T-helper 17 cell (primary cell): ENCODE data around the gene DDX23. TPM values are rescaled to one million over a fixed set of nuclear protein-coding genes. Genes with fewer than 3 reads are reported as not detected.
"Not testable (repeated sequence)": the region's sequence is repeated elsewhere in the genome, so short reads cannot be mapped to it uniquely, and the experiment has no call there.

Experiments
- ATAC-seq: fragments of 150-1000 bp; cut with Tn5 transposase; 2 replicates; pipeline ENCODE4 v1.10.0; 2021; ENCODE audit warnings: mild to moderate bottlenecking, moderate library complexity
- DNase-seq, 3 donors: peaks; one replicate each; pipeline versions ENCODE4 v3.0.0 to v3.0.0-alpha.2; 2020 to 2021
- H3K9me3 ChIP-seq: one replicate; pipeline ENCODE4 v1.7.0; 2013; ENCODE audit warnings: low read length, mild to moderate bottlenecking; ENCODE audit not compliant: control insufficient read depth, poor library complexity, severe bottlenecking
- H3K27ac Mint-ChIP-seq: one replicate; pipeline ENCODE4 v1.8.0; 2022; ENCODE audit warnings: mild to moderate bottlenecking, moderate library complexity, mixed read lengths
- H3K27me3 Mint-ChIP-seq: one replicate; pipeline ENCODE4 v1.8.0; 2022; ENCODE audit warnings: mixed read lengths
- H3K36me3 Mint-ChIP-seq: one replicate; pipeline ENCODE4 v1.8.0; 2022; ENCODE audit warnings: low read depth, mixed read lengths
- H3K4me1 Mint-ChIP-seq: one replicate; pipeline ENCODE4 v1.8.0; 2022; ENCODE audit warnings: mild to moderate bottlenecking, mixed read lengths
- H3K4me3 Mint-ChIP-seq: one replicate; pipeline ENCODE4 v1.8.0; 2022; ENCODE audit warnings: mild to moderate bottlenecking, moderate library complexity, mixed read lengths
- total RNA-seq, 4 donors: library from RNA in 2 of 4; stranded (reverse) in 2 of 4; gene quantifications; one replicate each; pipeline ENCODE4 v1.2.3 and lab custom pipeline; 2022 to 2026

DDX23 gene
- total RNA-seq, 2 donors from 2014 or later, result 61.7 to 76.3 TPM

DNA sequence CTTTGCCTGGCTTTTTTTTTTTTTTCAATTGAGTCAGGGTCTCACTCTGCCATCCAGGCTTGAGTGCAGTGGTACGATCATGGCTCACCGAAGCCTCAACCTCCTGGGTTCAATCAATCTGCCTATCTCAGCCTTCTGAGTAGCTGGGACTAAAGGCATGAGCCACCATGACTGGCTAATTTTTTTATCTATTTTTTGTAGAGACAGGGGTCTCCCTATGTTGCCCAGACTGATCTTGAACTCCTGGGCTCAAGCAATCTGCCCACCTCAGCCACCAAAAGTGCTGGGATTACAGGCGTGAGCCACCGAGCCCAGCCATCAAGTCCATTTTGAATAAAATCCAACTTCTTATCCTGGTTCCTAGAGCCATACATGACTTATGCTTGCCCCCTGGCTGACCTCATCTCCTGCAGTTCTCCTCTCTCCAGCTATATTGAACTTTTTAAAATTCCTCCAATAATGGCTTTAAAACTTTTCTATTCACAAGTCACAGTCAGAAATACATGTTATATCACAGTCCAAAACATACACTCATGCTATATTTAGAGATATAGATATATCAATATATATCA lies 24.1 kb upstream of the DDX23 start:
- H3K27ac Mint-ChIP-seq, result no peak overlapping the region
- no peak for ATAC-seq
- DNase-seq, result no peak
- H3K9me3 ChIP-seq, result no peaks in the 10 kb centered on the region
- H3K4me1 Mint-ChIP-seq, result peaks cover 6% of the 10 kb centered on the region
- H3K36me3 Mint-ChIP-seq, result peaks cover 4% of the 10 kb centered on the region
- no peak overlapping the region for H3K4me3 Mint-ChIP-seq
- peaks cover 26% of the 10 kb centered on the region for H3K27me3 Mint-ChIP-seq

DNA sequence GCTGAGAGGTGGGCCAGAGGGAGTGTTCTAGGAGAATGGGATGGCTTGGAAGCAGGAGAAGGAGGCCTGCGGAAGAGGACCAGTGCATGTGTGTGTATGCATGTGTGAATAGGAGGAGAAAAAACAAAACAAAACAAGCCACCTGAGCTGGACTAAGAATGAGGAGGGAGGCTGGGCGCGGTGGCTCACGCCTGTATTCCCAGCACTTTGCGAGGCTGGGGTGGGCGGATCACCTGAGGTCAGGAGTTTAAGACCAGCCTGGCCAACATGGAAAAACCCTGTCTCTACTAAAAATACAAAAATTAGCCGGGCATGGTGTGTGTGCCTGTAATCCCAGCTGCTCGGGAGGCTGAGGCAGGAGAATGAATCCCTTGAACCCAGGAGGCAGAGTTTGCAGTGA lies 21.6 kb upstream of the DDX23 start:
- DNase-seq, result not testable (repeated sequence)

DNA sequence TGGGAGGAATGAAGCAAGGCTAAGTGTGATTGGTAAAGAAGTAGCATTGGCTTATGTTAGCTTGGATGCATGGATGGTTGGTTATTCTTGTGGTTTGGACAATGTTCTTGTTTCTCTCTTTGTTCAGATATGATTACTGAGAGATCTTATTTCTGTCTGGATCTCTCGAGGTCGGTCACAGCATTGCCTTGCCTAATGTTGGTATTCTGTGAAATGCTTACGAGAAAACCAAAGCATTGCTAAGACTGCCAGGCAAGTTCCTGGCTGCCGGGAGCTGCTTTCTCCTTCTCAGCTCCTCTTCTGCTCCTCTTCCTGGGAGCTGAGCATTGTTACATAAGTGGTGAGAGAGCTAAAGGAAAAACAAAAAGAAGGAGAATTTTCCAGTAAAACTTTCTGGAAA lies 21.1 kb upstream of the DDX23 start:
- H3K27me3 Mint-ChIP-seq, result peaks cover 6% of the 10 kb centered on the region
- ATAC-seq, result no peak
- no peak overlapping the region for H3K4me3 Mint-ChIP-seq

More for the DNA sequence above, 21.6 kb upstream of the DDX23 start:
- H3K27me3 Mint-ChIP-seq, result peaks cover 10% of the 10 kb centered on the region
- peak overlapping the region; percentile 62 for H3K27ac Mint-ChIP-seq
- not testable (repeated sequence) for H3K36me3 Mint-ChIP-seq, ATAC-seq, H3K9me3 ChIP-seq, H3K4me3 Mint-ChIP-seq, H3K4me1 Mint-ChIP-seq

DNA sequence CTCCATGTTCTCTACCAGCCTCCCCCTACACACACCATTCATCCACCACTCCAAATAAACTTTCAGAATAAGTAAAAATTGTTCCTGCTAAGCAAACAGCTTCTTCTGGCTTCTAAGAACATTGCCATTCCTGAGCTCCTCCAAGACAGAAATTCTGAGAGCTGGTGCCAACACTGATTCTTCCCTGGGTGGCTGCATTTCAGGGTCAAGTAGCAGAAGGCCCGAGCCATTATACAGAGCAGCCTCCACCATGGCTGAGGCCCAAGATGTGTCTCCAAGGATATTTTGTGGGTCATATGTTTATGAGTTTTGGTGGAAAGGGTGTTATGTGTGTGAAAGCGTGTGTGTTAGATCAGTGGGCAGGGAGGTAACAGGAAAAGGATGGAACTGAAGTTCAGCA lies 17.2 kb upstream of the DDX23 start:
- no peaks in the 10 kb centered on the region for H3K9me3 ChIP-seq
- no peak for DNase-seq
- Mint-ChIP-seq H3K36me3 (no peaks in the 10 kb centered on the region), H3K27me3 (peaks cover 7% of the 10 kb centered on the region), H3K27ac (peak overlapping the region; percentile 59), H3K4me1 (peaks cover 24% of the 10 kb centered on the region), H3K4me3 (no peak overlapping the region)
- no peak for ATAC-seq

More for the DNA sequence above, 21.1 kb upstream of the DDX23 start:
- Mint-ChIP-seq H3K27ac (peak overlapping the region; percentile 62), H3K36me3 (no peaks in the 10 kb centered on the region), H3K4me1 (peaks cover 8% of the 10 kb centered on the region)
- DNase-seq, result no peak
- no peaks in the 10 kb centered on the region for H3K9me3 ChIP-seq

DNA sequence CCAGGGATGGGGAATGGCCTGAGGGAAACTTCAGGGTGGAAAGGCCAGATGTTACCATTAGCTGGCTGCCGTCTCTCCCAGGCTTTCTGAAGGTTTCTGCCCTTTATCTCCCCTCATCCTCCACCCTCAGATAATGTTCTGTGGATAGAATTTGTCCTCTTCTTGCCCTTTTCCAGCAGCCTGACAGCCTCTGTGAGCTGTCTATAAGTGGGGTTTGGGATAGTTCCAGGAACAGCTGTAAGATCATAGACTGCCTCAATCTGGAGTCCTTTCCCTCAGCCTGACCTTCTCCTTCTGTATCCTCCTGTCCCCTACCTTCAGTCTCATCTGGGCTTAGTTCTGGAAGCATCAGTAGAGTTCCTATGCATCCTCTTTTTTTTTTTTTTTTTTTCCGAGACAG lies 16.5 kb upstream of the DDX23 start:
- H3K4me3 Mint-ChIP-seq, result no peak overlapping the region
- ATAC-seq, result no peak
- H3K4me1 Mint-ChIP-seq, result peaks cover 28% of the 10 kb centered on the region
- no peaks in the 10 kb centered on the region for H3K36me3 Mint-ChIP-seq
- peaks cover 12% of the 10 kb centered on the region for H3K27me3 Mint-ChIP-seq
- no peak for DNase-seq
- no peaks in the 10 kb centered on the region for H3K9me3 ChIP-seq
- H3K27ac Mint-ChIP-seq, result no peak overlapping the region

DNA sequence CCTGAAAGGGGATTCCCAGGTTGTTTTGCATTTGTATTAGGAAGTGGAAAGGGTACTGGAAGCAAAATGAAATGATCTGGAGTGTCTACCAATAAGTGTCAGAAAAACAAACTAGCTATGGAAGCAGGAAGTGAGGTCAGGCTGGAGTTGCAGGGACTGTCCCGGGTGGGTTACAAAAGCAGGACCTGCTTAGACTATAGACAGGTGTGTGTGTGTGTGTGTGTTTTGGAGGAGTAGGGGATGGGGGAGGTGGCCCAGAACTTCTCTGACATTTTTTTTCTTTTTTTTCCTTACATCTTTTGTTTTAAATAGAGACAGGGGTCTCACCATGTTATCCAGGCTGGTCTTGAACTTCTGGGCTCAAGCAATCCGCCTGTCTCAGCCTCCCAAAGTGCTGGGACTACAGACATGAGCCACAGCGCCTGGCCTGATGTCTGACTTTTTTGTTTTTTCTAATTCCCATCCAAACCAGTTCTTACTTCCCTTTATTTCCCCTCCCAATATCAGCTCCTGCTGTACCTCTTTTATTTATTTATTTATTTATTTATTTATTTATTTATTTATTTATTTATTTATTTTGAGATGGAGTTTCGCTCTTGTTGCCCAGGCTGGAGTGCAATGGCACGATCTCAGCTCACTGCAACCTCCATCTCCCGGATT lies 14.2 kb upstream of the DDX23 start:
- DNase-seq, result no peak
- H3K36me3 Mint-ChIP-seq, result no peaks in the 10 kb centered on the region
- no peak for ATAC-seq
- peaks cover 22% of the 10 kb centered on the region for H3K4me1 Mint-ChIP-seq
- H3K9me3 ChIP-seq, result no peaks in the 10 kb centered on the region
- H3K4me3 Mint-ChIP-seq, result peak overlapping the region; percentile 96
- peak overlapping the region; percentile 97 for H3K27ac Mint-ChIP-seq
- peaks cover 25% of the 10 kb centered on the region for H3K27me3 Mint-ChIP-seq

DNA sequence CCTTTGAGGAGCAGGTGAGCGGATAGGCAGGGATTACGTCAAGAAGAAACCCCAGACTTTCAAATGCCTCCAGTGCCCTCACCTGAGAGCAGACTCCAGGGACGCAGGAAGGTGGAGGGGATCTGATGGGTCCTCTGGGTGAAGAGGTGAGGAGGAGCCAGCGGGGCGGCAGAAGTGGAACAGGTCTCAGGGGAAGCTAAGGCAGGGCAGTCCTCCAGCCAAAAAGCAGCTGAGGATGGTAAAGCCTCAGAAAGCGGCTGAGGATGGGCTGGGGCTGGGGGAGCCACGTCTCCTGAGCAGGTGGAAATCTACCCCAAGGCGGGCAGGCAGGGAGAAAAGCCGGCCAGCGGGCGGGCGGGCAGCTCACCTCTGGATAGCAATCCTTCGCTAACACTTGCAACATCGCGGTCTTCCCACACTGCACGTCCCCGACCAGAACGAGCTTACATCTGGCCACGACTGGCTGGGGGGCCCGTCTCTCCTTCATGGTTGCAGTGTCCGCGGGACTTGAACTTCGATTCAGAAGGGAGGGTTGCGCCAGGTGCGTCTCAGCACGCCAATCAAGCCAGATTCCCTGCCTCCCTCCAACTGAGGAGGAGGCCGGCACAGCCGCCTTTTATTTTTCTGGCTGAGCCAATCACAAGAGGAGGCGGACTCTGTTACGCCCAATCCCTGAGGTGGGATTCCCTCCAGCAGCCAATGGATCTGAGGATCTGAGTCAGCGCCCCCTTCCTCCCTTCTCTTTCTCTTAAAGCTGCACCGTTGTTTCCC lies 13.5 kb upstream of the DDX23 start, which contains the start of gene RND1:
RND1 (minus strand) TSS at position 590 of the 771 bp plus-strand sequence; CDS start at position 487, 103 bp downstream.
- DNase-seq (peak; percentile 67 to 80 (median 69)), ATAC-seq (peak; percentile 95)
- peak within 1 kb of the TSS; percentile 96 for H3K4me3 Mint-ChIP-seq
- H3K27me3 Mint-ChIP-seq, result peaks cover 25% of the 10 kb centered on the region
- no peaks in the 10 kb centered on the region for H3K9me3 ChIP-seq
- H3K27ac Mint-ChIP-seq, result peak within 1 kb of the TSS; percentile 97
- peaks cover 22% of the 10 kb centered on the region for H3K4me1 Mint-ChIP-seq
- H3K36me3 Mint-ChIP-seq, result no peaks in the 10 kb centered on the region

DNA sequence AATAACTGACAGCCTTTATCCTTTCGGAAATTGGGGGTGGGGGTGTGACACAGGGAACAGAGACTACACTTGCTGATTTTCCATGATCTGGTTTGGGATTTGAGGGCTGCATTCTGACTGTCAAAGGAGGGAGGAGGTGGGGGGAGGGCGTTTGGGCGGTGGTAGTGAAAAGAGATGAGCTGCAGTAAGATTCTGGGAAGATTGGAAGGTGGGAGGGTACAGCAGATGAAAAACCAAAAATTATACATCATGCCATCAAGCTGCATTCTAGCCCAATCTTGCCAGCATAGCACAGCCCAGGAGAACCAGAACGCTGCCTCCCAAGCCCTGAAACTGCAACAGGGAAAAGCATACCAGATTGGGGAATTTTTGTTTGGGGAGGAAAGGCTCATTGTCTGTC lies 11.3 kb upstream of the DDX23 start:
- Mint-ChIP-seq H3K27ac (no peak overlapping the region), H3K4me3 (no peak overlapping the region), H3K4me1 (peaks cover 19% of the 10 kb centered on the region), H3K36me3 (no peaks in the 10 kb centered on the region), H3K27me3 (peaks cover 25% of the 10 kb centered on the region)
- no peak for ATAC-seq
- no peak for DNase-seq
- no peaks in the 10 kb centered on the region for H3K9me3 ChIP-seq

DNA sequence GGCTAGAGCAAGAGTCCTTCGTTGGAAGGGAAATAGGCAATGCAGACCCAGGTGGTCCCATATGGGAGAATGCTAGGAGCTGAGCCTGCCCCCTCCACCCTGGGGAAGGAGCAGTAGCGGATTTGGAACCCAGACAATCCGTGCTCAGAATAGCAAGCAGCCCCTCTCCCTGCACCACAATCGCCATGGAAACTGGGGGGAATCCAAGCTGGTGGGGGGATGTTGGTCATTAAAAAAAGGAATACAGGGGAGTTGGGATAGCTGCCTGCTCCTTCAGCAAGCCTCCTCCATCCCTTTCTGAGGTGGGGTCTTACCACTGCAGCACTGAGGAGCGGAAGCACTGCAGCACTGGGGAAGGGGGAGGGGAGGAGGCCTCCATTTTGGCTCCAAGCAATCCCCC lies 10.8 kb upstream of the DDX23 start:
- Mint-ChIP-seq H3K27ac (no peak overlapping the region), H3K4me3 (no peak overlapping the region)

DNA sequence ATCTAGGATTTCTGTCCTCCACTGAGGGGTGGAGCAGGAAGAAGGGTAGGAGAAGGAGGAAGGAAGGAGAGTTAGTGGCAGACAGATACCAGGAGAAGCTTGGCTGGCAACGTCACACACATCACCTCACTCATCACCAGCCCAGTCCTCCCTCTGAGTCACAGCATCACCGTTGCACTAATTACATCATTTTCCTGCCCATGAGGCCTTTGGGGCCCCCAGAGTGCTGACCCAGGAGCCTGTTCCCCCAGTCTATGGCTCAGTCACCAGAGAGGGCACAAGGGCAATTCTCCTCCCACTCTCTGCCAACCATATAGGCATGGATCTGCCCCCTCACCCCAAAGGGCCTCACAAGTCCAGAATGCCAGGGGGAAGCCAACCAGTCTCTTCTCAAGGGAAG lies 9.1 kb upstream of the DDX23 start:
- Mint-ChIP-seq H3K36me3 (no peaks in the 10 kb centered on the region), H3K27me3 (peaks cover 25% of the 10 kb centered on the region), H3K4me1 (peaks cover 17% of the 10 kb centered on the region), H3K4me3 (no peak overlapping the region), H3K27ac (no peak overlapping the region)
- DNase-seq, result no peak
- ATAC-seq, result no peak
- H3K9me3 ChIP-seq, result no peaks in the 10 kb centered on the region

More for the DNA sequence above, 10.8 kb upstream of the DDX23 start:
- H3K27me3 Mint-ChIP-seq, result peaks cover 25% of the 10 kb centered on the region
- DNase-seq (no peak), ATAC-seq (no peak)
- no peaks in the 10 kb centered on the region for H3K9me3 ChIP-seq
- peaks cover 19% of the 10 kb centered on the region for H3K4me1 Mint-ChIP-seq
- H3K36me3 Mint-ChIP-seq, result no peaks in the 10 kb centered on the region

DNA sequence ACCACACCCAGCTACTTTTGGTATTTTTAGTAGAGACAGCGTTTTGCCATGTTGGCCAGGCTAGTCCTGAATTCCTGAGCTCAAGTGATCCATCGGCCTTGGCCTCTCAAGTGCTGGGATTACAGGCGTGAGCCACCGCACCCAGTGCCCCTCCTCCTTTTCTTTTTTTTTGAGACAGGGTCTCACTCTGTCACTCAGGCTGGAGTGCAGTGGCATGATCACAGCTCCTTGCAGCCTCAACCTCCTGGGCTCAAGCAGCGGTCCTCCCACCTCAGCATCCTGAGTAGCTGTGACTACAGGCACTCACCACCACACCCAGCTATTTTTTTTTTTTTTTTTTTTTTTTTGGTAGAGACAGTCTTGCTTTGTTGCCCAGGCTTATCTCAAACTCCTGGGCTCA lies 8.3 kb upstream of the DDX23 start:
- not testable (repeated sequence) for H3K27ac Mint-ChIP-seq
- peaks cover 25% of the 10 kb centered on the region for H3K27me3 Mint-ChIP-seq

DNA sequence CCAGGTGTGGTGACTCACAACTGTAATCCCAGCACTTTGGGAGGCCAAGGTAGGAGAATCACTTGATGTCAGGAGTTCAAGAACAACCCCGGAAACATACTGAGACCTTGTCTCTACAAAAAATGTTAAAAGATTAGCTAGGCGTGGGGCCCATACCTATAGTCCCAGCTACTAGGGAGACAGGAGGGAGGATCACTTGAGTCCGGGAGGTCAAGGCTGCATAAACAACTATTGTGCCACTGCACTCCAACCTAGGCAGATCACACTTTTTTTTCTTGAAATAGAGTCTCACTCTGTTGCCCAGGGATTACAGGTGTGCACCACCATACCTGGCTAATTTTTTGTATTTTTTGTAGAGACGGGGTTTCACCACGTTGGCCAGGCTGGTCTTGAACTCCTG lies 7.6 kb upstream of the DDX23 start:
- Mint-ChIP-seq H3K4me3 (no peak overlapping the region), H3K27ac (no peak overlapping the region), H3K4me1 (peaks cover 3% of the 10 kb centered on the region), H3K36me3 (no peaks in the 10 kb centered on the region), H3K27me3 (peaks cover 25% of the 10 kb centered on the region)
- H3K9me3 ChIP-seq, result no peaks in the 10 kb centered on the region
- DNase-seq (no peak), ATAC-seq (no peak)

More for the DNA sequence above, 8.3 kb upstream of the DDX23 start:
- DNase-seq, ATAC-seq, H3K4me1 Mint-ChIP-seq, H3K36me3 Mint-ChIP-seq, H3K9me3 ChIP-seq, H3K4me3 Mint-ChIP-seq: not testable (repeated sequence)

DNA sequence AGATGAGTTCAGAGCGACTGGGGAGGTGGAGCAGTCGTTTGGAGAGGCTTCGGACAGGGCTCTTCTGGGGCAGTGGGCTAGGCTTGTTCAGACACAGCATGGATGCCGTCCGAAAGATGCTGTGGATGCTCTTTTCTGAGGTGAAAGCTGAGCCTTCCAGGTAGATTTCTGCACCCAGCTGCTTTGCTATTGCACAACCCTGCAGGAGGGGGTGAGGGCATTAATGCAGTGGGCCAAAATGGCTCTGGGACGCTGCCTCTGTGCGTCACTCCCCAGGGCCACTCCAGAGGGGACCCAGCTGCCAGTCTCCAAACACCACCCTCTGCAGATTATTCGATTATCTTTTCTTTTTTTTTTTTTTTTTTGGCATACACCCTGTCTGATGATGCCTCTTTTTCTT lies 6.1 kb upstream of the DDX23 start:
- H3K4me3 Mint-ChIP-seq, result no peak overlapping the region
- H3K9me3 ChIP-seq, result no peaks in the 10 kb centered on the region
- DNase-seq (no peak), ATAC-seq (no peak)
- H3K36me3 Mint-ChIP-seq, result no peaks in the 10 kb centered on the region
- H3K4me1 Mint-ChIP-seq, result peaks cover 5% of the 10 kb centered on the region
- no peak overlapping the region for H3K27ac Mint-ChIP-seq
- peaks cover 15% of the 10 kb centered on the region for H3K27me3 Mint-ChIP-seq
